GM19397 (cell line): ENCODE measurements around the gene TFF2.

Experiments used
- ATAC-seq: cut with Tn5 transposase; IDR thresholded peaks from one replicate; pipeline ENCODE4 v1.9.1; 2021; ENCODE audit warnings: mild to moderate bottlenecking, moderate library complexity; ENCODE audit not compliant: unreplicated experiment

The TFF2 gene, protein sequence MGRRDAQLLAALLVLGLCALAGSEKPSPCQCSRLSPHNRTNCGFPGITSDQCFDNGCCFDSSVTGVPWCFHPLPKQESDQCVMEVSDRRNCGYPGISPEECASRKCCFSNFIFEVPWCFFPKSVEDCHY

DNA sequence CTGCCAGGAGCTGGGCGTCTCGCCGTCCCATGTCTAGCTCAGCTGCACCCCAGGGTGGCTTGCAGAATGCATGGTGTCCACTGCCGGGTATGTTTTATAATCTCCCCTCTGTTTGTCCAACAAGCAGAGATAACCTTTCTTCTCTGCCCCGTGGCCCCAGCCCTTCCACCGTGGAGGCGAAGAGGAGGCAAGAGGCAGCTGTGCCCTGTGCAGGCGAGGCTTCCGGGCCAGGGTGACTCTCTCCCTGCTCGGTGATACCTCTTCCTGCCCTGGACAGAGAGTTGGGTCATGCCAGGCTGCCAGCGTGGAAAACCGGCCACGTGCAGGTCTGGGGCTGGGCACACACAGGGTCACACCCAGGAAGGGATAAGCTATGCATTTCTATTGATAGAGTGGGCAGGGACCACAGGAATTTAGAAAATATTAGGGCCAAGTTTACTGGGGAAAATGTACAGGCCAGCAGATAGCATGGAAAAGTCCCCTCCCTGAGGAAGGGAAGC, at the start of gene TFF2:
Gene TFF2 (minus strand): TSS at position 68 of the 500 bp plus-strand sequence. CDS start 37 bp downstream, at position 31.
- ATAC-seq: no peak

DNA sequence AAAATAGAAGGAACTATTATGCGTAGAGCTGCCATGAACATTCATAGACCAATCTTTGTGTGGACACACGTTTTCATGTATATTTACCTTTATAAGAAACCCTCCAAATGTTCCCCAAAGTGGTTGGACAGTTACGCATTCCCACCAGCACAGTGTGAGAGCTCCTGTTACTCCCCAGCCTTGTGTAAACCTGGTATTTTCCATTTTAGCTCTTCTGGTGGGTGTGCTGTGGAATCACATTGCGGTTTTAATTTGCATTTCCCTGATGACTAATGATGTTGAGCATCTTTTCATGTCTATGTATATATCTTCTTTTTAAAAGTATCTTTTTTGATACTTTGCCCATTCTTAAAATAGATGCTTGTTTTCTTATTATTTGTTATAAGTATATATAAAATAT, 49.7 kb upstream of the TFF2 start:
- ATAC-seq: no peak

DNA sequence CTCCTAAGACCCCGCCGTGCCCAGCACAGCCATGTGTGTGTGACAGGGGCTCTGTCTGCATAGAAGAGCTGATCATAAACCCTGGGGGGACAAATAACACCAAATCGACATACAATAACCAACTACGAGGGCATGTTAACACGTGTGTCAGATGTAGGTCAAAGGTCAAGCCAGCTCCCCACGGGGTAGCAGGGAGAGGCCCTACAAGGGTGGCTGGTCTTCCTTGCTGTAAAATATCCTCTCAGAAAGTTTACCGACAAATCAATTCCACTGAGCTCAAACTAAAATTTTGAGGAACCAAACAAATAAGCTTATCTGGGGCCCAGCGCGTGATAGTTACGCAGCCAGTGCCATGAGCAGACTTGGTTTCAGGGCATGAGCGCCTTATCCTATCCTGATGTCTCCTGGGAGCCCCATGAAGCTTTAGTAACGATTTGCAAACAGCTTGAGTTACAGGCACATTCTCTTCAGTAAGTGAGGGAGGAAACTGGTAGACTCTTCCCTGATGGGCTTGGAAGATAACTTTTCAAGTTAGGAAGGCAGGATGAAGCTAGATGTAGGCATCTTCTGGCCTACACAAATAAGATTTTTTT, 47.7 kb upstream of the TFF2 start:
- ATAC-seq: no peak

DNA sequence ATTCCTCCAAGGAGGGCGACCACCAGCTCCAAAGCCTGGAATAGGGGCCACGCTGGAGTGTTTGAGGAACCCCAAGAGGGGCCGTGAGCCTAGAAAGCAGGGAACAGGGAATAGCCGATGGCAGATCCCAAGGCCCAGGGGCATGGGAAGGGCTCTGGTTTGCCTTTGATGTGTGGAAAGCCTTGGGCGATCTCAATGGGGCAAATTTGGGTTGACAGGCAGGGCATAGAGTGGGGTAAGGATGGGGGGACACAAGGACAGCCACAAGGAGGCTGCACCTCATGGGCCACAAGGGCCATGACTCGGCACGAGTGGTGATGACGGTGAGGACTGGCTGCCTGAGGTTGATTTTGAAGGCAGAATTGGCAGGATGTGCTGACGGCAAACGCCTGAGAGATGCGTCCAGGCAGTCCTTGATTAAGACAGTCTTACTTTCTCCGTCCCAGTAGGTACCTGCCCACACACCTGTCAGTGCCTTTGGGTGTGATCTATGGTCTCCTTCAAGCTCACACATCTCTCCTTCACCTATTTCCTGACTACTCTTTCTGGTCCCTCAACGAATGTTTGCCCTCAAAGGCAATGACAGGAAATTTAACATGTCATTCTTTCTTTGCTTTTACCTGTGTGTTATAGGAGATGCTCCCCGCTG, 47.1 kb upstream of the TFF2 start:
- ATAC-seq: no peak

DNA sequence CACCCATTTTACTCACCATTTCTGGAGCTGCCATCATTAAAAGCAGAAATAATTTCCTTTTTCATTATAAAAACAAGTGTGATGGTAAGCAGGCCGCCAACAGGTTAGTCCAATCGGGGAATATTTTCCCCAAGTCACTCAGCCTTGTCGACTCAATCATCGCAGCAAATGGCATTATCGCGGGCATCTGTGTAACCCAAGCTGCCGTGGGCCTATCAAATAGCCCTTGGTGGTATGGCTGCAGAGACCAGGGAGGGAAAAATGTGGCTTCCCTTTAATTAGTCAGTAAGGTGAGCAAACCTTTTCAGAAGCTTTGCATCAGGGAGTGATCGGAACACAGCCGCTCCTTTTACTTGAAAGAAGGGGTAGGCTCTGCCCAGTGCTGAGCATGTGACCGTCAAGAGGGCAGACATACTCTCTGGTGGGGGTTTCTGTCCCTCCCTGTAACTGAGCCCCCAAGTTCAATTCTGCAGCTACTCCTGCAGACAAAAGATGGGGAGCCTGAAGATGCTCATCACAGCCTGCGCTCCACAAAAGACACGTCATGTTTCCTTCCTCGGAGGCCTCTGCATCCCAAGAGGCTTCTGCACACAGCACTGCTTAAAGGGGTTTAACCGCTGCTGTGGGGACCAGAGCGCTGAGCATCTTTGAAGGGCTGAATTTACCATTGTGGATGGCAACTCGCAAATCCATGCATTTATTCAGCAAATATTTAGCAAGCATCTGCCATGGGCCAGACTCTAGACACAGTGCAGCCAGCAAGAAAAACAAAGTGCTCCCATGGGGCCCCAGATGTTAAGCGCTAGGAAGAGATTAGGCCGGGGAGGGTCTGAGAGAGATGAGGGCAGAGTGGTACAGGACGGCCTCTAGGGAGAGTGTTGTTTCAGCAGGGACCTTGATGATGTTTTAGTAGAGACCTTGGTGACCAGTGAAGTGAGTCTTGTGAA, 46.3 kb upstream of the TFF2 start:
- ATAC-seq: no peak

DNA sequence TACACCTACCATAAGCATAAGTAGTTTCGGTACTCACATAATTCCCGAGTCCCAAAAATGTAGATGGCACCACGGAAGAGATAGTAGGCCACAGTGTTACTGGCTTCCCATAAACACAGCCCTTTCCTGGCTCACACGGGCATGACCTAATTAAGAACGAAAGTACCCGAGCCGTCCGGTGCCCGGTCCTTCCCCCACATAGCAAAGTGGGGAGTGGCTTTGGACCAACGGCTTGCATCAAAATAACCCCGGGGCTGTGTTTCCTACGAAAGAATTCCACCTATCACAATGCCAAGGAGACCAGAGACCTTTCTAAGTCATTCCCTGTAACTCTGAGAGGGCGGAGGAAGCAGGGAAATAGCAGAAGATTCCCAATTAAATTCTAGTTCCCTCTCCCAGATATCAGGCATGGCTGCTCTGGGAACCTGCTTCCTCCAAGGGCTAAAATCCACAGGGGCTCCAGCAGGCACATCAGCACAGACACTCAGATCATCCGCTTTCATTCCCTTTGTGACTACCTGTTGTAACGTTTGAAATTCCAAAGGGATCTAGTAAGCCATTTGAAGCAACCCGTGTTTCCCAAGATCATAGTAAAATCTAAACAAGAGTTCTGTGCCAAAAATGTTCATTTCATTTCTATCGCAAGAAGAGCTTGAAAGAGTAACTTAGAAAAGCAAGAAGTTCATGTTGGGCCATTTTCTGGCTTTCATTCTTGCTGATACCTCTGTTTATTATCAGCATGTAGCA, 45.3 kb upstream of the TFF2 start, which contains the start of gene TMPRSS3:
Gene TMPRSS3 (minus strand): TSS at position 148 of the 747 bp plus-strand sequence. CDS start 635 bp downstream, outside the sequence.
- ATAC-seq: no peak

DNA sequence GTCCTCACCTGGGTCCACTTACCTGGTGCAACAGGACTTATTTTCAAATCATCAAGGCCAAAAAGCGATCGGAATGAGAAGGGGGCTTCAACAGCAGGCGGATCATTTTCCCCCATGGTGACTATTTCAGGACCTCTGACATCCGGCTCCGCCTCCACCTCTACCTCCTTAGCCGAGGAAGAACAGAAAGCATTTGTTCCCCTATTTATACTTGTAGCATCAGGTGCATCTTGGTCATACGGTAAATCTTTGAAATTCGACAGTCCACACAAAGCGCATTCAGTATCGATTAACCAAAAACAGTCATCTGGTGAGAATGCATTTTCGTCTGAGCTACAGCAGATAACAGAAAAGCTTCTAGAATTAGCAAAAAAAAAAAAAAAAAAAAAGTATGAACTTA, 44.5 kb upstream of the TFF2 start:
- ATAC-seq: no peak

DNA sequence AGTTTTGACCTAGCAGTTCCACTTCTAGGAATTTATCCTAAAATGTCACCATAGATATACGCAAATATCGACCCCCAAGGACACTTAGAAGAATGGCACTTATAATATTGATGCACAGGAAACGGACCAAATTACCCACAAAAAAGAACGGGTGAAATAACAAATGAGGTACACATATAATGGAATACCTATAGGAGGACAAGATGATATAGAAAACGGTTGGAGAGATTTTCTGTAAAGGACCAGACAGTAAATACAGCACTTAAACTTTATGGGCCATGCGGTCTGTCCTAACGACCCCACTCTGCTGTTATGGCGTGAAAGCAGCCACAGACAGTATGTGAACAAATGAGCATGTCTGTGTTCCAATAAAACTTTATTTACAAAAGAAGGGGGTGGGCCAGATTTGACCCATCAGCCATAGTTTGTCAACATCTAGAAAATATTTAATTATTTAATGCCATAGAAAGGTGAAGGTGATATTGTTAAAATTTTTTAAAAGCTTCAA, 42.7 kb upstream of the TFF2 start:
- ATAC-seq: no peak

DNA sequence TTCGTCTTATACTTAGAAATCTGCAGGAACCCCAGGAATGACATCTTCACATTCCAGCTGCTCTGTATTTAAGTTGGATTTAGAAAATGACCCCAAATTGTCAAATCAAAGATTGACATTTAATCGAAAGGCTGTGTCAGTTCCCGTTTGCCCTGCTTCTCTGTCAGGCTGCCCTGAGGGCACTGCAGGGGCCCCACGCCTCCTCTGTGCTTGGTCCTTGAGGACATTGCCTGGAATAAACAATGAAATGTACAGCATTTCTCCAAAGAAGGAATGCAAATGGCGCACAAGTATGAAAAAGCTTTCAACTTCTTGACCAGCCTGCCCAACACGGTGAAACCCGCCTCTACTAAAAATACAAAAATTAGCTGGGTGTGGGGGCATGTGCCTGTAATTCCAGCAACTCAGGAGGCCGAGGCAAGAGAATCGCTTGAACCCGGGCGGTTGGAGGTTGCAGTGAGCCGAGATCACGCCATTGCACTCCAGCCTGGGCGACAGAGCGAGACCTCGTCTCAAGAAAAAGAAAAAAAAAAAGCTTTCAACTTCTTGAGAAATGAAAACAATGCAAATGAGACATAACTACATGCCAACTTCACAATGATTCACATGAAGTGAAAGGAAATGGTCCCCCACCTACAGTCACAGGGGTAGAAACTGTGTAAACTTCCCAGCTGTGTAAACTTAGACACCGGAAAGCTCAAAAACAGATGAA, 42.1 kb upstream of the TFF2 start:
- ATAC-seq: no peak

DNA sequence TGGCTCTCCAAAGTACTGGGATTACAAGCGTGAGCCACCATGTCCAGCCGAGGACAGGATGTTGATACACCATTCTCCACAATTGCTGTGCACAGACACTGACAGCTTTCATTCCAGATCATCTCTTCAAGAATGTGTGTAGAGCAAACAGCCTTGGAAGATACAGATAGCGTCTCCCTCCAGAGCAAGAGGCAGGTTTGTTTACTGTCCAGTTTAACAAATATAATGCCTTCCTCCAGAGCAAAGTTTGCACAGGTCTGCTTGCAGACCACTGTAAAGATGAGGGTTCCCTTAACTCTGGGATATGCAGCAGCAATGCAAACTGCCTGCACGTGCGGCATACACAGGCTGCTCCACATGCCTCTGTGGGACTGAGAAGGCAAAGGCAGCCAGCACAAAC, 40.5 kb upstream of the TFF2 start:
- ATAC-seq: no peak

DNA sequence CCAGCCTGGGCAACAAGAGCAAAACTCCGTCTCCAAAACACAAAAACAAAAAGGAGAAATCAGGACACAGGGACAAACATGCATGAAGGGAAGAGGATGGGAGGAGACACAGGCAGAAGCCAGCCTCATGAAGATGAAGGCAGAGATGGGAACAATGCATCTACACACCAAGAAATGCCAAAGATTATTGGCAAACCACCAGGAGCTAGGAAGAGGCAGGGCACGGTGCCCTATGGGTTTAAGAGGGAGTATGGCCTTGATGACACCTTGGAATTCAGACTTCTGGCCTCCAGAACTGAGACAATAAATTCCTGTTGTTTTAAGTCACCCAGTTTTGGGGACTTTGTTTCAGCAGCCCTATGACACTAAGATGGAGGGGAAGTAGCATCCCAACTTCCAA, 39.9 kb upstream of the TFF2 start:
- no peak for ATAC-seq

DNA sequence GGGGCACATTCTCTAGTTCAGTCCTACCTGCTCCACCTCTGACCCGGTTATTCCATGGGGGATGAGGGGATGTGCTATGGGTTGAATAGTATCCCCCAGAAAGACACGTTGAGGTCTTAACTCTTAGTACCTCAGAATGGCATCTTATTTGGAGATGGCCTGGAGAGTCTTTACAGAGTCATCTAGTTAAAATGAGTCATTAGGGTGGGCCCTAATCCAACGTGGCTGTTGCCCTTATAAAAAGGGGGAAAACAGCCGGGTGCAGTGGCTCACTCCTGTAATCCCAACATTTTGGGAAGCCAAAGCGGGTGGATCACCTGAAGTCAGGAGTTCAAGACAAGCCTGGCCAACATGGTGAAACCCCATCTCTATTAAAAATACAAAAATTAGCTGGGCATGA, 39.4 kb upstream of the TFF2 start:
- ATAC-seq: no peak

DNA sequence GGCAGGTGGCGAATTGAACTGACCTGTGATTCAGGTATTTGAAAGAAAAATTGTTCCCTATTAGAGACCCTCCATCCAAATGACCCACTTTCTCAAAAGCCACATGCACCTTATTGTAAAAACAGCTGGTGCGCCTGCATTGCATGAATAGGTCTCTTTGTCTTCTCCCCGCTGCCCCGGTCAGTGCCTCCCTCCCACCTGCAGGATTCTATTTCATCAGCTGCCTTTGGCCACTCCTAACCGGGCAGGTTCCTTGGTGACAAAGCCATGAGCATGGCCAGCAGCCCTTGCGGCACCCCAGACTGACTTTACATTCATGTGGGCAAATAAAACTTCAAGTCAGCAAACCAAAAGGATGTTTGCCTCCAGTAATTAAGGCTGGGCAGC, 38.6 kb upstream of the TFF2 start:
- no peak for ATAC-seq

DNA sequence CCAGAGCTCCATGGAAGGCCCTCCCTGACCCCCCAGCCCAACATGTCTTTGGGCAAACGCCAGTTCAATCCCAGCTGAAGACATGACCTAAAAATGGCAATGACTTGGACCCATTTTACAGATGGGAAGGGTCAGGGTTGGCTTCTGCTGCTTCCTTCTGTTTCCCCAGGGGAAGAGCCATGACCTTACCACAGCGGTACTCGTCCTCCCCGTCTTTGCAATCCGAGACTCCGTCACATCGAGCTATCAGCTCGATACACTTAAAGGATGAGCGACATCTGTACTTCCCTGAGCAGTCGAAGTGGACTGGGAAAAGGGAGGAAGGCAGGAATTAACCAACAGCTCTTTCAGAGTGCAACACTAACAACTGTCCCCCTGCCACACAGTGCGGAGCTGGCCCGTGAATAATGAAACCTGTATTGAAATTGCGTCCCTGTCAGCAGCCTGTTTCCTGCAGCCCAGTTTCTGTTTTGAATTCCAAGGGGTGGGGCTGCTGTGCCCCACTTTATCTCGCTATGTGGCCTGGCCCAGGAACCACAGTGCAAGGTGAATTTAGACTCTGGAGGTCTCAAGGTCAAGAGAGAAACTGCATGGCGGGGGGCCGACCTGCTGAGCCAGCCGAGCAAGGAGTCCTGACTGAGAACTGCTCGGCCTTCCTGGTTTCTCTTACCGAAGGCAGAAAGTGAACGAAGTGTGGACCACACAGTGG, 38.1 kb upstream of the TFF2 start:
- ATAC-seq: no peak

DNA sequence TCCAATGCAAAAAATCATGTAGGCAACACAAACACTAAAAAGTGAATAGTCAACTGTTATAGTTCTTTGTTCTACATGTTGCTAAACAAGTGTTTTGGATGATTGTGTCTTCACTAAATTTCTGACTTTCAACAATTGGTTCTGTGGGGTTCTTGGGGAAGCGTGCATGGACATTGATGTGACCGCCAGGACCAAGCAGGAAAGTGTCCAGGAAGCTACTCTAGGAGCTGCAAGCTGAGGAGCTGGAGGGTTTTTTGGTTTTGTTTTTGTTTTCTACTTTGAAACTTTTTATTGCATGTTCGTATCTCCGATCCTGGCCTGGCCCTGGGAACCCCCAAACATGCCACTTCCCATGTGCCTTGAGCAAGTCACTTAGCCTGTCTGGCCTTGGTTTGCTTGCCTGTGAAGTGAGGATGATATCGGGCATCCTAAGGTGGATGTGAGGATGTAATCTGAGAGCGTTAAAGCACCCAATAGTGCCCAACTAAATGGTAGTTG, 37.1 kb upstream of the TFF2 start:
- no peak for ATAC-seq

DNA sequence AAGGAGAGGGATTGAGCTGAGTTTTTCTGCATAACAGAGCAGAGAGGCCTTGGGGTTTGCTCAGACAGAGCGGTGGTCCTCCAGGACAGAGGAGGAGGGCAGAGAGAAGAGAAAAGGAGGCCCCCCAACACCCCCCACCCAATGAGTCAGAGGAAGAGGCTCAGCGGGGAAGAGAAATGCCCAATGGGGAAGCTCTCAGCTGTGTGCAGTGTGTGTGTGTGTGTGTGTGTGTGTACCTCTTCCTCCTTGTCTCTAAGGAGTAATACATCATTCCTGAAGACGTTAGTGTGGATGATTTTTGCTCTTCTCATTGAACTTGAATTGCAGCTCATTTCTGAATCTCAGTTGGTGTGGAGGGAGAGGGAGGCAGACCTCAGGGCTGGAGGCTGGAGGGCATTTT, 36.4 kb upstream of the TFF2 start:
- no peak for ATAC-seq

DNA sequence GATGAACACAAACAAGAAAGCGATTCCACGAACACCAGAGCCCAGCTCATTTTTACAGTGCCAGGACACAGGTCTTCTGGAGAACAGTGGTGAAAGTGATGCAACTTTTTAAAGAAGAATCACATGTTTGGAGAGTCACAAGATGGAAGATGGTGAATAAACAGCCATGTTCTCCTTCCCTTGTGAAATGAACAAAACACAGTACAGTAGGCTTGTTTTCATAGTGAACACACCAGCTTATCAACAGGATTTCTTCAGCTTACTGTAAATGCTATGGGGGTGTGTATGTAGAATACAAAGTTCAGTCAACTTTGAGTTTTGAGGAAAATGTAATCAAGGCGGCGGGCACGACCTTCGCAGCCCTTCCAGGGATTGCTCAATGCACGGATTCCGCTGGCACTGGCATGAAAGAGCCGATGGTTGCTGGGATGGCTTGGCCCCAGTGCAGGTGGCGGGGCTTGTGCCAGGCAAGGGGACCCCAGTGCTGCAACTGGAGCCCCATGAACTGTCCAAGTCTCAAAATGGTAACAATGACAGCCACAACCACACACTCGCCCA, 35.3 kb upstream of the TFF2 start:
- no peak for ATAC-seq

DNA sequence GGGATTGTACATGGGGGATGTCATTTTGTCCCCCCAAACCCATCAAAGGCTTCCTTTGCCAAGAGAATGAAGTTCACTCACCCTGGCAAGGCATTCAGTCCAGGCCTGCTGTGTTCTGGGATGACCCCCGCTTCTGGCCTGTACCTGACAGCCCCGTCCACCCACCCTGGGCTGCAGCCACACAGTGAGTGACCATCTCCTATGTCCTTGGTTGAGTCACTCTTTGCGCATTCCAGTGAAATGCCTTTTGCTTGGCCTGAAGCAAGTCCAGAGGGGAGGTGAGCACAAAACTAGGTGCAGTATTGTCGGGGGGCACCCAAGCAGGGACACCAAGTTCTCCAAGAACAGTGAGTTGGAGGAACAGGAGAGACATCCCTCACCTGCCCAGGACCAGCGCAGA, 34.8 kb upstream of the TFF2 start:
- no peak for ATAC-seq

DNA sequence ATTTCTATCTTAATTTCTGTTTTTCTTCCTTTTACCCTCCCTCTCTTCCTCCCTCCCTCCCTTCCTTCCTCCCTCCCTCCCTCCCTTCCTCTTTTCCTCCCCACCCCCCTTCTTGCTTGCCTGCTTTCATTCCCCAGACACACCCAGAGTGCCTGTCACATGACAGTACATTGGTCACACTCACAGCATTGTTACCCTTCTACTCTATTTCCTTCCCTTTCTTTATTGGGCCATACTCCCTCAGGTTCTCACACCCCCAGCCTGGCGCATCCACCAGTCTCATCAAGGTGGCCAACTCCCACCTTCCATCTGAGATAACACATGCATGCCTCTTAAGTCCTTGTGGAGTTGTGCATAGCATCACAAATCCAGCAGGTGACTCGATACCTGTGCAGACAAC, 34.2 kb upstream of the TFF2 start:
- ATAC-seq: no peak
